ENCODE measurements around the gene SND1.

SND1 gene

GRCh38 chr7:128139406-128139805 is 487.4 kb downstream of the SND1 start:
- DNase-seq (ENCODE audit: low spot score): no peak

- no peak for DNase-seq (ENCODE audit: low spot score)
These were observed 489.7 kb downstream of the SND1 start for GRCh38 chr7:128141683-128142195.
